SK-N-SH (cell line): Measurements from ENCODE around the gene TSPAN6.

Source experiments
- CHD2 ChIP-seq: fragments of 150-350 bp; IDR thresholded peaks from 2 replicates; pipeline ENCODE4 v1.6.1; 2018; ENCODE audit warnings: low read length; ENCODE audit not compliant: partially characterized antibody
- CTCF ChIP-seq: fragments of 200-600 bp; sonication (generic); IDR thresholded peaks from 2 replicates; pipeline ENCODE4 v1.6.1; 2017; ENCODE audit warnings: antibody characterized with exemption, mild to moderate bottlenecking, moderate library complexity
- EP300 ChIP-seq, 2 experiments: IDR thresholded peaks; 2 replicates each; pipeline versions ENCODE4 v1.4.0 to v1.6.1; 2012; ENCODE audit warnings: borderline replicate concordance in 1 of 2, low read depth in 1 of 2, low read length in 1 of 2
- MXI1 ChIP-seq: IDR thresholded peaks from 2 replicates; pipeline ENCODE4 v1.6.1; 2012; ENCODE audit warnings: mild to moderate bottlenecking, low read depth, low read length, improper control_type of control experiment
- POLR2AphosphoS5 ChIP-seq: IDR thresholded peaks from 2 replicates; pipeline ENCODE4 v1.6.1; 2012; ENCODE audit warnings: low read depth, low read length
- SMC3 ChIP-seq: IDR thresholded peaks from 2 replicates; pipeline ENCODE4 v1.6.1; 2012; ENCODE audit warnings: low read depth, low read length, improper control_type of control experiment
- TCF12 ChIP-seq: IDR thresholded peaks from 2 replicates; pipeline ENCODE4 v1.4.0; 2012
- TF ChIP-seq, protein P1 (sequence below): fragments of 150-350 bp; IDR thresholded peaks from 2 replicates; pipeline ENCODE4 v1.6.1; 2017; ENCODE audit warnings: antibody characterized with exemption, low read length, low read depth, borderline replicate concordance

DNA sequence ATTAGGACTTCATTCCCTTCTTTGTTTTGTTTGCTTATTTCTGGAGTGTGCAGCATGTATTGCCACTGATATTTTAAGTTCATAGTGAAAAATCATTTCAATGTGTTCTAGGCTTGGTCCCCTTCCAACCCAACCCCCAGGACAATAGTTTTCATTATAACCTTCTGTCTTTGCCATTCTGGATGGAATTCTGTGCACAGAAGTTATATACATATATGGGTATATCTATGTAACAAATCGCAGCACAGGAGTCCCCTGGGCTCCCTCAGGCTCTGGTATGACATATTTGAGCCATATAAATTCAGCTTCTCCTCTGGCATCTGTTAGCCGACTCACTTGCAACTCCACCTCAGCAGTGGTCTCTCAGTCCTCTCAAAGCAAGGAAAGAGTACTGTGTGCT lies 52.0 kb downstream of the TSPAN6 start, which contains the start of gene TNMD:
- no peak for TF ChIP-seq POLR2AphosphoS5
- TF ChIP-seq CTCF, result no peak
- no peak for TF ChIP-seq TCF12
- no peak for TF ChIP-seq CHD2
- TF ChIP-seq EP300 (IDR thresholded peaks at IDR 0.05; ENCODE audit: borderline replicate concordance in 1 of 2, low read depth in 1 of 2, low read length in 1 of 2), result no peak
- TF ChIP-seq SMC3, result no peak
- TF ChIP-seq, protein P1, sequence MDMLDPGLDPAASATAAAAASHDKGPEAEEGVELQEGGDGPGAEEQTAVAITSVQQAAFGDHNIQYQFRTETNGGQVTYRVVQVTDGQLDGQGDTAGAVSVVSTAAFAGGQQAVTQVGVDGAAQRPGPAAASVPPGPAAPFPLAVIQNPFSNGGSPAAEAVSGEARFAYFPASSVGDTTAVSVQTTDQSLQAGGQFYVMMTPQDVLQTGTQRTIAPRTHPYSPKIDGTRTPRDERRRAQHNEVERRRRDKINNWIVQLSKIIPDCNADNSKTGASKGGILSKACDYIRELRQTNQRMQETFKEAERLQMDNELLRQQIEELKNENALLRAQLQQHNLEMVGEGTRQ, result no peak
- no peak for TF ChIP-seq MXI1
